Adrenal gland (tissue), 12 donors: ENCODE measurements around the gene SLC10A2. TPM values are rescaled to one million over a fixed set of nuclear protein-coding genes. Genes with fewer than 3 reads are reported as not detected.

Source experiments
- DNase-seq, 7 donors: peaks; one replicate each; pipeline ENCODE4 v3.0.0-alpha.2; 2019 to 2020
- H3K27ac ChIP-seq, 5 donors: fragments of 200-600 bp; sonication (generic) in 4 of 5; 1 replicate in 3 of 5; 2 replicates in 2 of 5; pipeline versions ENCODE4 v1.5.1 to v1.8.0; 2016 to 2020; ENCODE audit warnings: mild to moderate bottlenecking in 1 of 5
- H3K27me3 ChIP-seq: fragments of 200-600 bp; 2 replicates; pipeline ENCODE4 v1.8.0; 2021
- H3K36me3 ChIP-seq, 2 donors: fragments of 200-600 bp; replicated peaks in 1 of 2; 1 replicate in 1 of 2; 2 replicates in 1 of 2; pipeline versions ENCODE4 v1.5.1 to v1.8.0; 2018 to 2022
- H3K4me1 ChIP-seq, 2 donors: fragments of 200-600 bp; replicated peaks in 1 of 2; 1 replicate in 1 of 2; 2 replicates in 1 of 2; pipeline versions ENCODE4 v1.5.1 to v1.8.0; 2018 to 2021
- H3K4me3 ChIP-seq, 4 donors: fragments of 200-600 bp; sonication (generic) in 3 of 4; one replicate each; pipeline ENCODE4 v1.5.1; 2016 to 2018
- H3K9me3 ChIP-seq, 3 donors: fragments of 200-600 bp; sonication (generic) in 1 of 3; replicated peaks in 1 of 3; 1 replicate in 2 of 3; 2 replicates in 1 of 3; pipeline versions ENCODE4 v1.5.1 to v1.8.0; 2016 to 2021
- CTCF ChIP-seq, 6 experiments: fragments of 450-650 bp in 4 of 6; fragments of 200-600 bp in 2 of 6; sonication (generic) in 1 of 6; IDR thresholded peaks; 1 replicate in 5 of 6; 2 replicates in 1 of 6; pipeline versions ENCODE4 v1.5.1 to v1.8.0; 2016 to 2021; ENCODE audit warnings: antibody characterized with exemption in 6 of 6, mild to moderate bottlenecking in 2 of 6, moderate library complexity in 1 of 6
- POLR2A ChIP-seq, 2 donors: fragments of 450-650 bp; IDR thresholded peaks; one replicate each; pipeline ENCODE4 v1.6.1; 2017; ENCODE audit warnings: antibody characterized with exemption in 2 of 2, mild to moderate bottlenecking in 2 of 2, moderate library complexity in 1 of 2
- WGBS, 4 donors: extraction: QIAGEN DNeasy Blood & Tissue Kit in 2 of 4; methylation state at CpG; one replicate each; pipeline versions ENCODE4 v1.1.5 to v1.1.7; 2013 to 2017; 5-methylcytosine and 5-hydroxymethylcytosine counted together
- intact Hi-C, 2 donors: fragments of 100-400 bp; cut with DNase I; formaldehyde crosslinking; loops; one replicate each; pipeline versions ENCODE4 v1.14.1 to v1.15.0; 2022 to 2023
- polyA plus RNA-seq, 3 donors: library from polyadenylated mRNA; stranded (reverse); fragments of 200-250 nt in 2 of 3; fragments of 350-450 nt in 1 of 3; fragmentation: Illumina TruSeq in 1 of 3; extraction: RNeasy Lipid Tissue Mini Kit (QIAGEN cat#74804) in 1 of 3; gene quantifications; one replicate each; pipeline ENCODE4 v1.2.3, GENCODE V29; 2013 to 2014
- total RNA-seq, 9 donors: library from RNA; depleted of rRNA in 4 of 9; stranded (reverse); fragments of >200 nt in 4 of 9; fragments of 120-200 nt in 1 of 9; fragmentation: NEBNext Ultra II Directional in 1 of 9; extraction: Animal tissue kit (Norgen Biotek cat#: 25700) in 1 of 9; gene quantifications; one replicate each; pipeline versions ENCODE4 v1.1.0 to v1.2.4, GENCODE V29; 2013 to 2023
- donor health status: healthy with polysubstance abuse.
- donor health status: Bipolar disorder and iron deficiency.
- donor health status: DM: yes; HTN: yes; CAD: no.
- donor health status: DM: no; HTN: no; CAD: no.
- donor health status: DM: no; HTN: no; CAD: no.
- donor health status: DM: yes; HTN: yes; CAD: no.

The SLC10A2 gene
- total and polyA plus RNA-seq, 12 donors: not detected

- no peak overlapping the region for H3K27ac ChIP-seq
- no peak for DNase-seq
- intact Hi-C loops: no loop called here
- 85 to 96% (median 89%) methylated on average over 1 of the region's 1 CpG for WGBS, 4 donors
- H3K4me1 ChIP-seq: peaks cover 0 to 13% of the 10 kb centered on the region in 2 donors
- no peaks in the 10 kb centered on the region for H3K36me3 ChIP-seq
- no peaks in the 10 kb centered on the region for H3K9me3 ChIP-seq
- H3K4me3 ChIP-seq: no peak overlapping the region
- no peak for TF ChIP-seq CTCF (IDR thresholded peaks at IDR 0.05)
- TF ChIP-seq POLR2A (IDR thresholded peaks at IDR 0.05): no peak
- H3K27me3 ChIP-seq: no peaks in the 10 kb centered on the region
Observed at GRCh38 chr13:103036268-103036667, 29.9 kb downstream of the SLC10A2 start.

DNA sequence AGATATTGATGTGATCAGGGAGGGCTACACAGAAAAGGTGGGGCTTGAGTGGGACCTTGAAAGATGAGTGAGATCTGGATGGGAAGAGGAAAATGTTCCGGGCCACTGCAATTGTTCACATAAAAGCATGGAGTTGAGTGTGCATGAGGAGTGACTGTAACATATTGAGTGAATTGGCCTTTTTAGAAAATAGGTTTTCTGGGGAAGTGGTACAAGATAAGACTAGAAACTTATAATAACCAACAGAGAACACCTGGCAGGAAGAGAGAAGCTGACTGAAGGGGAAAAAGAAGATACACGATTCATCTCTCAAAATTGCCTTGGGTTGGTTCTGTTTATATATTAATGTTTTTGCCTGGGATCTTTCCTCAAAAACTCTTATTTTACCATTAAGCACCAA is 32.2 kb downstream of the SLC10A2 start:
- WGBS, 4 donors: 35 to 40% (median 38%) methylated on average over 2 of the region's 2 CpGs
- Histone ChIP-seq H3K9me3 (no peaks in the 10 kb centered on the region), H3K27ac (peak overlapping the region in 1 of 5 donors; percentile 22), H3K4me1 (peaks cover 0 to 13% of the 10 kb centered on the region in 2 donors), H3K36me3 (no peaks in the 10 kb centered on the region), H3K4me3 (no peak overlapping the region), H3K27me3 (no peaks in the 10 kb centered on the region)
- TF ChIP-seq POLR2A (IDR thresholded peaks at IDR 0.05) (no peak), CTCF (IDR thresholded peaks at IDR 0.05) (no peak)
- intact Hi-C loops: no loop called here
- DNase-seq: no peak

- H3K27me3 ChIP-seq: no peaks in the 10 kb centered on the region
- TF ChIP-seq CTCF (IDR thresholded peaks at IDR 0.05) (no peak), POLR2A (IDR thresholded peaks at IDR 0.05) (no peak)
- WGBS, 4 donors: 63 to 73% (median 65%) methylated on average over 2 of the region's 2 CpGs
- intact Hi-C loops: no loop called here
- H3K4me3 ChIP-seq: no peak overlapping the region
- no peaks in the 10 kb centered on the region for H3K36me3 ChIP-seq
- no peak for DNase-seq
- H3K9me3 ChIP-seq: no peaks in the 10 kb centered on the region
- H3K27ac ChIP-seq: no peak overlapping the region
- H3K4me1 ChIP-seq: peaks cover 0 to 13% of the 10 kb centered on the region in 2 donors
Observed at GRCh38 chr13:103031332-103031873, 34.8 kb downstream of the SLC10A2 start.

DNA sequence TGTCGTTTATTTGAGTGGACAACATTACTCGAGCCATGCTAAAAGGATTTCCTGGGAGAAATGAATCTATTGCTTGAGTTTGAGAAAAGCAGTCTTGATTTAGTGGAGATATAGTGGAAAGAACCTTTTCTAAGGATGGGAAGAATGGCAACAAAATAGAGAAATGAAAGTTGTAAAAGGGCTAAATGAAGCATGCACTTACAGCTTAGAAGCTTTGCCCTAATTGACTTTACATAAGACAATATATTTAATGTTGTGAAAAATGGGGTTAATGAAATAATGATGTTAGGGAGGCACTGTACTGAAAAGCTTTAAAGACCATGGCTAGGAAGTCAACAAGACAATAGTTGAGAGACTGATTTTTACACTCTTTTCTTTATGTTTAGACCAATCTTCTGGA is 35.4 kb downstream of the SLC10A2 start:
- no peak for TF ChIP-seq POLR2A (IDR thresholded peaks at IDR 0.05)
- TF ChIP-seq CTCF (IDR thresholded peaks at IDR 0.05): no peak
- no peaks in the 10 kb centered on the region for H3K9me3 ChIP-seq
- peaks cover 0 to 13% of the 10 kb centered on the region in 2 donors for H3K4me1 ChIP-seq
- no peaks in the 10 kb centered on the region for H3K27me3 ChIP-seq
- intact Hi-C loops: no loop called here
- WGBS, 4 donors: 87 to 95% (median 92%) methylated on average over 2 of the region's 2 CpGs
- no peak overlapping the region for H3K4me3 ChIP-seq
- H3K36me3 ChIP-seq: no peaks in the 10 kb centered on the region
- DNase-seq: no peak
- no peak overlapping the region for H3K27ac ChIP-seq
